IMR-90 (cell line): ENCODE results near the gene CLEC16A. TPM values are rescaled to one million over a fixed set of nuclear protein-coding genes. Genes with fewer than 3 reads are reported as not detected.

Experiments used
- ATAC-seq: fragments of 200-7000 bp; cut with Tn5 transposase; 2 replicates; pipeline ENCODE4 v1.9.1; 2020; ENCODE audit warnings: low read depth, mild to moderate bottlenecking, moderate library complexity
- BruUV-seq: library from RNA; stranded (reverse); fragments of 400-500 nt; replicated peaks from 2 replicates; lab custom pipeline; 2021; lab: Mats Ljungman, UMichigan
- CTCF ChIA-PET: fragments of 300-600 bp; formaldehyde crosslinking; extraction: SDS; loops from one replicate; lab custom pipeline; 2021; ENCODE audit warnings: antibody characterized with exemption; lab: Yijun Ruan, JAX
- POLR2A ChIA-PET: fragments of 300-600 bp; sonication (Branson Sonifier 250); formaldehyde crosslinking; loops from one replicate; lab custom pipeline; 2022; ENCODE audit warnings: antibody characterized with exemption; ENCODE audit not compliant: unreplicated experiment; lab: Charles Lee
- DNase-seq: peaks from one replicate; pipeline ENCODE4 v3.0.0; 2013
- H2AFZ ChIP-seq: replicated peaks from 2 replicates; pipeline ENCODE3; 2013; ENCODE audit warnings: low read length, mild to moderate bottlenecking; ENCODE audit not compliant: poor library complexity
- H2AK5ac ChIP-seq: 2 replicates; pipeline ENCODE4 v1.6.1; 2013; ENCODE audit warnings: low read depth, low read length, inconsistent platforms
- H2AK9ac ChIP-seq: replicated peaks from 2 replicates; pipeline ENCODE3; 2013; ENCODE audit warnings: mild to moderate bottlenecking, low read depth, low read length, moderate library complexity; ENCODE audit not compliant: poor library complexity
- H2BK120ac ChIP-seq: 2 replicates; pipeline ENCODE4 v1.6.1; 2013; ENCODE audit warnings: low read depth, low read length, inconsistent platforms
- H2BK15ac ChIP-seq: 3 replicates; pipeline ENCODE4 v1.6.1; 2013; ENCODE audit warnings: low read depth, low read length, inconsistent platforms
- H2BK20ac ChIP-seq: 2 replicates; pipeline ENCODE4 v1.6.1; 2013; ENCODE audit warnings: low read depth, mild to moderate bottlenecking, inconsistent platforms, low read length, moderate library complexity
- H2BK5ac ChIP-seq: 2 replicates; pipeline ENCODE4 v1.6.1; 2013; ENCODE audit warnings: mild to moderate bottlenecking, low read depth, low read length, inconsistent platforms; ENCODE audit not compliant: poor library complexity, severe bottlenecking
- H3K14ac ChIP-seq: replicated peaks from 2 replicates; pipeline ENCODE4 v1.6.1; 2013; ENCODE audit warnings: low read depth, low read length, inconsistent platforms
- H3K18ac ChIP-seq: 2 replicates; pipeline ENCODE4 v1.6.1; 2013; ENCODE audit warnings: low read depth, low read length, control low read depth
- H3K23ac ChIP-seq: 2 replicates; pipeline ENCODE4 v1.6.1; 2013; ENCODE audit warnings: low read depth, low read length, inconsistent platforms
- H3K27ac ChIP-seq: 2 replicates; pipeline ENCODE4 v1.5.1; 2013; ENCODE audit warnings: mild to moderate bottlenecking, control low read depth, low read length; ENCODE audit not compliant: insufficient read depth
- H3K27me3 ChIP-seq: 2 replicates; pipeline ENCODE4 v1.6.1; 2013; ENCODE audit warnings: low read length; ENCODE audit not compliant: control insufficient read depth, insufficient read depth
- H3K36me3 ChIP-seq: 2 replicates; pipeline ENCODE4 v1.6.1; 2013; ENCODE audit warnings: low read length, mixed read lengths; ENCODE audit not compliant: control insufficient read depth, insufficient read depth
- H3K4ac ChIP-seq: 2 replicates; pipeline ENCODE4 v1.6.1; 2013; ENCODE audit warnings: low read depth, low read length, inconsistent platforms
- H3K4me1 ChIP-seq: 2 replicates; pipeline ENCODE4 v1.6.1; 2013; ENCODE audit warnings: low read length, mixed read lengths; ENCODE audit not compliant: control insufficient read depth, insufficient read depth
- H3K4me2 ChIP-seq: 2 replicates; pipeline ENCODE4 v1.6.1; 2013; ENCODE audit warnings: low read depth, mild to moderate bottlenecking, control low read depth, low read length, moderate library complexity
- H3K4me3 ChIP-seq: 2 replicates; pipeline ENCODE4 v1.5.1; 2013; ENCODE audit warnings: low read depth, mild to moderate bottlenecking, control low read depth, low read length, moderate library complexity; ENCODE audit not compliant: insufficient read depth
- H3K56ac ChIP-seq: 2 replicates; pipeline ENCODE4 v1.6.1; 2013; ENCODE audit warnings: low read length, inconsistent platforms; ENCODE audit not compliant: insufficient read depth; ENCODE audit errors: extremely low read depth
- H3K79me1 ChIP-seq, 2 experiments: 2 replicates each; pipeline ENCODE4 v1.6.1; 2013; ENCODE audit warnings: low read length in 2 of 2, inconsistent platforms in 1 of 2, low read depth in 1 of 2
- H3K9ac ChIP-seq: 2 replicates; pipeline ENCODE4 v1.6.1; 2013; ENCODE audit warnings: low read depth, low read length, control low read depth
- H3K9me1 ChIP-seq: 2 replicates; pipeline ENCODE4 v1.6.1; 2013; ENCODE audit warnings: low read length, inconsistent platforms; ENCODE audit not compliant: insufficient read depth
- H3K9me3 ChIP-seq: 2 replicates; pipeline ENCODE4 v1.6.1; 2013; ENCODE audit warnings: low read length; ENCODE audit not compliant: control insufficient read depth, insufficient read depth
- H4K20me1 ChIP-seq: 2 replicates; pipeline ENCODE4 v1.6.1; 2013; ENCODE audit warnings: low read length, inconsistent platforms; ENCODE audit not compliant: insufficient read depth
- H4K5ac ChIP-seq: 2 replicates; pipeline ENCODE4 v1.6.1; 2013; ENCODE audit warnings: mild to moderate bottlenecking, low read depth, low read length, control low read depth
- H4K8ac ChIP-seq, 2 experiments: 2 replicates each; pipeline ENCODE4 v1.6.1; 2013; ENCODE audit warnings: low read depth in 2 of 2, low read length in 2 of 2, control low read depth in 1 of 2, inconsistent platforms in 1 of 2
- H4K91ac ChIP-seq: 2 replicates; pipeline ENCODE4 v1.6.1; 2013; ENCODE audit warnings: low read depth, low read length, inconsistent platforms; ENCODE audit not compliant: insufficient read depth
- BHLHE40 ChIP-seq: fragments of 150-350 bp; IDR thresholded peaks from 2 replicates; pipeline ENCODE4 v1.6.1; 2016; ENCODE audit warnings: mild to moderate bottlenecking, low read depth, low read length
- CEBPB ChIP-seq: IDR thresholded peaks from 2 replicates; pipeline ENCODE4 v1.6.1; 2012; ENCODE audit warnings: low read depth, low read length, improper control_type of control experiment
- ELK1 ChIP-seq: fragments of 150-350 bp; IDR thresholded peaks from 2 replicates; pipeline ENCODE4 v1.6.1; 2016; ENCODE audit warnings: low read depth, mild to moderate bottlenecking, low read length, moderate library complexity, borderline replicate concordance
- MAZ ChIP-seq: IDR thresholded peaks from 2 replicates; pipeline ENCODE4 v1.6.1; 2012; ENCODE audit warnings: low read depth, mild to moderate bottlenecking, low read length, improper control_type of control experiment, moderate library complexity, borderline replicate concordance
- WGBS, 2 experiments: methylation state at CpG; one replicate each; pipeline versions ENCODE4 v1.1.5 to v1.1.7; 2013; ENCODE audit warnings: missing lambda C conversion rate in 2 of 2; ENCODE audit not compliant: insufficient read length in 1 of 2; ENCODE audit errors: extremely low coverage in 2 of 2; 5-methylcytosine and 5-hydroxymethylcytosine counted together
- dilution Hi-C: fragments of 300-500 bp; cut with HindIII; formaldehyde crosslinking; loops from one replicate; pipeline ENCODE4 v1.14.3; 2018; ENCODE audit warnings: low sequenced_read_pairs; ENCODE audit not compliant: unreplicated experiment
- in situ Hi-C: fragments of 300-500 bp; cut with MboI; formaldehyde crosslinking; loops from 3 replicates; pipeline ENCODE4 v1.14.3; 2019; ENCODE audit warnings: low sequenced_read_pairs, inconsistent platforms, mixed read lengths
- intact Hi-C: fragments of 100-400 bp; cut with micrococcal nuclease; formaldehyde crosslinking; loops from 2 replicates; pipeline ENCODE4 v1.10.0; 2022
- polyA plus RNA-seq, 3 experiments: library from polyadenylated mRNA; depleted of rRNA; stranded (reverse); fragments of >200 nt; gene quantifications; 2 replicates each; pipeline ENCODE4 v1.2.3, GENCODE V29; 2012; ENCODE audit warnings: low replicate concordance in 1 of 3
- total RNA-seq: library from RNA; depleted of rRNA; stranded (reverse); fragments of >200 nt; gene quantifications from 2 replicates; pipeline ENCODE4 v1.2.3, GENCODE V29; 2012

CLEC16A gene
- total and polyA plus RNA-seq, 2 of the 4 experiments (the other 2 are of a cell fraction), result 15.9 to 16.5 TPM

- TF ChIP-seq MAZ (no peak), CEBPB (no peak), BHLHE40 (no peak), ELK1 (no peak)
- H2BK120ac ChIP-seq, result no peak overlapping the region
- H3K4me3 ChIP-seq, result no peak overlapping the region
- no CpG with 5 or more reads among the region's 3 CpGs for WGBS, 2 experiments
- no peak overlapping the region for H2AK5ac ChIP-seq
- no peak overlapping the region for H3K14ac ChIP-seq
- peaks cover 7% of the 10 kb centered on the region for H3K9me1 ChIP-seq
- no peaks in the 10 kb centered on the region for H3K9me3 ChIP-seq
- DNase-seq (no peak), ATAC-seq (no peak)
- H4K20me1 ChIP-seq, result no peaks in the 10 kb centered on the region
- no peak overlapping the region for H3K56ac ChIP-seq
- peaks cover 3 to 13% of the 10 kb centered on the region in 2 experiments; a peak in 2 of 4 replicates for H3K79me1 ChIP-seq
- H3K23ac ChIP-seq, result no peak overlapping the region
- in situ Hi-C loops, result no loop called here
- peaks cover 17% of the 10 kb centered on the region for H3K36me3 ChIP-seq
- intact Hi-C loops, result no loop called here
- no peak overlapping the region for H2BK5ac ChIP-seq
- dilution Hi-C loops, result no loop called here
- CTCF ChIA-PET, result no interaction called here
- no peak overlapping the region for H4K5ac ChIP-seq
- no peaks in the 10 kb centered on the region for H3K27me3 ChIP-seq
- H3K4me1 ChIP-seq, result peaks cover 18% of the 10 kb centered on the region
- no peak overlapping the region for H3K4me2 ChIP-seq
- no TSS peak for BruUV-seq
- H3K9ac ChIP-seq, result no peak overlapping the region
- no peak overlapping the region for H2AFZ ChIP-seq
- POLR2A ChIA-PET, result no interaction called here
- no peak overlapping the region for H3K4ac ChIP-seq
- no peak overlapping the region for H2BK20ac ChIP-seq
- no peak overlapping the region for H4K8ac ChIP-seq
- no peak overlapping the region for H2AK9ac ChIP-seq
- H3K18ac ChIP-seq, result no peak overlapping the region
- no peak overlapping the region for H3K27ac ChIP-seq
- no peak overlapping the region for H2BK15ac ChIP-seq
- H4K91ac ChIP-seq, result no peak overlapping the region
Measured at GRCh38 chr16:10976634-10977033, 32.3 kb downstream of the CLEC16A start.
